Hematopoietic multipotent progenitor cell treated with erythropoietin and hydrocortisone succinate and interleukin-3 and kit ligand, for 17 days (in vitro differentiated cells): ENCODE data around the gene SLC24A3.

Experiments used
- DNase-seq: peaks from one replicate; pipeline ENCODE4 v3.0.0-alpha.2; 2015; ENCODE audit warnings: low spot score

The SLC24A3 gene

GRCh38 chr20:19302714-19303113, 90.3 kb downstream of the SLC24A3 start:
- DNase-seq: no peak

- DNase-seq: no peak
These were observed 91.9 kb downstream of the SLC24A3 start for GRCh38 chr20:19304389-19304788.

GRCh38 chr20:19304886-19305415, 92.5 kb downstream of the SLC24A3 start:
- DNase-seq: no peak

DNA sequence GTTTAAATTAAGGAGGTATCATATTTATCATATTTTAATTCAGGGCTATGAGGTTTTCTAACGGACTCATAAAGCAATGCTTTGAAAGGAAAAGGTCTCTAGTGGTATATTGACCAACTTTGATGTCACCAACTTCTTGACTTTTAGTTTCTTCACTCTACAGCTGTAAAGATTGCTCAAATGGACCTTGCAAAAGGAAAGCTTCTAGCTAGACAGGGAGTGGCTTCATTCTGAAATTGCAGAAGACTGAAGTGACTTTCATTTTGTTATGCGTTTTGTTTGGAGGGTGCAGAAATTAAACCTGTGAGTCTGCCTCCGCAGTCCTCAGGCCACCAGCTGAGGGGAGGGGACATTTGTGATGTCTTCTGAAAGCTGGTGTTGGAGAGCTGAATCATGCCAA, 95.7 kb downstream of the SLC24A3 start:
- no peak for DNase-seq

GRCh38 chr20:19310541-19310940, 98.1 kb downstream of the SLC24A3 start:
- DNase-seq: no peak

GRCh38 chr20:19313342-19314069, 101.1 kb downstream of the SLC24A3 start:
- DNase-seq: no peak

GRCh38 chr20:19314621-19315020, 102.2 kb downstream of the SLC24A3 start:
- DNase-seq: no peak

DNA sequence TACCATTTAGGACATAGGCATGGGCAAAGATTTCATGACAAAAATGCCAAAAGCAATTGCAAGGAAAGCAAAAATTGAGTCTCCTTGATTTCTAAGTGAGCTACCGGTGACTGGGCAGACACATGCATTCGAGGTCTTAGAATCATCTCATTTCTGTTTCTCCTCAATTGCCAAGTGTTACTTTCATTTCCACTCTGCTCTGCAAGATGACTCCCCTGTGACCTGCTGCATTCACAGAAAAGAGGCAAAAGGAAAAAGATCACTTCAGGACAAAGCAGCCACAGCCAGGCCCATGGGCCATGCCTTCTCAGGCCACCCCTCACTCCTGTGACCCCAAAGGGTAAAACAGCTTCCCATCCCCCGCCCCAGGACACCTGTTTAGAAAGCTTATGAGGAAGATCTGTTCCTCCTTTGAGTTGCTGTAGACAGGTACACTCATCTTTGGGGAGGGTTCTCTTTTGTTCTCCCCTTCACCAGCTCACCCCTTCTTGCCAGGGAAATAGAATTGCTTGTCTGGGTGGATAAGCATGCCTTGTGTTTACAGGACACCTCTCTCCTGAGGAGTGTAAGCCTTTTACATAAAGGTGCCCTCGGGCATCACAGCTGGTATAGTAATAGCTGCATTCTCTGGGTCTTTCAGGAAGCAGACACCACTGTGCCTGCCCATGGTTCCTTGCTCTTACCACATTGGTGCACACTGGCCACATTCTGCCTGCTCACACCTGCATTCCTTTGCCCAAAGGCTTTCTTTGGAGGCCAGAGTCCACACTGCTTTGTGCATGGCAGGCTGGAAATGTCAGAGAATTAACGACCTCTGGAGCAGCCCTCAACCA, 105.0 kb downstream of the SLC24A3 start:
- no peak for DNase-seq

DNA sequence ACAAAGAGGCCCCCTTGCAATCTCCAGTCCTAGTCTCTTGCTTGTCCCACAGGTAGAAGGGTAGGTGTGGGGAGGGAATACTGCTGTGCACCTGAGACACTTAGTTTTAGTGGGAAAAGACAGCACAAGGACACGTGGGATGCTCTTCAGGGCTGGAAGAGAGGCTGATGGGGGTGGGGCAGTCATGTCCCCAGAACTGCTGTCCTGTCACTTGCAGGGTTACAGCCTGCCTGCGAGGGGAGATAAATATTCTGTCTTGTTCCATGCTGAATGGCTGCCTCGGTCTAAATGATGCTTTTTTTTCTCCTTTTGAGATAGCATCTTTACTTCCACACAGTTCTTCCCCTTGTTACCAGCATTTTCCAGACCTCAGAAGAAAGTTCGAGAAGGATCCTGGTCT, 106.2 kb downstream of the SLC24A3 start:
- no peak for DNase-seq

GRCh38 chr20:19320005-19320404, 107.6 kb downstream of the SLC24A3 start:
- no peak for DNase-seq

DNA sequence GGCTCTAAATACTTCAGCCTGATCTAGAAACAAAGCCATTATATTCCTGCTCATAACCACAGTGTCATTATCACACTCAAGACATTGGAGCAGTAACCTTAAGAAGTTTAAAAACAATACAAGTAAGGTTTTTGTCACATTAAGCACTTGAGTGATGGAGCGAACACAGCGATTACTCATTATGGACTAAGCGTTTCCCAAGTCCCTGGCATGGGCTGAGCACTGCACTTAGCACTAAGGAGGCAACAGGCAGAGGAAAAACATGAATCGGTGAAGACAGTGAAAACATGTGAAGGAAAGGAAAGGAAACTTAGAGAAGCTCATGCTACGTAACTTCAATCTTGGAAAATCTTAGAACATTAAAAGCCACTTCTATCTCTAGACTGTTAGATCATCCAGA, 108.7 kb downstream of the SLC24A3 start:
- DNase-seq: no peak

DNA sequence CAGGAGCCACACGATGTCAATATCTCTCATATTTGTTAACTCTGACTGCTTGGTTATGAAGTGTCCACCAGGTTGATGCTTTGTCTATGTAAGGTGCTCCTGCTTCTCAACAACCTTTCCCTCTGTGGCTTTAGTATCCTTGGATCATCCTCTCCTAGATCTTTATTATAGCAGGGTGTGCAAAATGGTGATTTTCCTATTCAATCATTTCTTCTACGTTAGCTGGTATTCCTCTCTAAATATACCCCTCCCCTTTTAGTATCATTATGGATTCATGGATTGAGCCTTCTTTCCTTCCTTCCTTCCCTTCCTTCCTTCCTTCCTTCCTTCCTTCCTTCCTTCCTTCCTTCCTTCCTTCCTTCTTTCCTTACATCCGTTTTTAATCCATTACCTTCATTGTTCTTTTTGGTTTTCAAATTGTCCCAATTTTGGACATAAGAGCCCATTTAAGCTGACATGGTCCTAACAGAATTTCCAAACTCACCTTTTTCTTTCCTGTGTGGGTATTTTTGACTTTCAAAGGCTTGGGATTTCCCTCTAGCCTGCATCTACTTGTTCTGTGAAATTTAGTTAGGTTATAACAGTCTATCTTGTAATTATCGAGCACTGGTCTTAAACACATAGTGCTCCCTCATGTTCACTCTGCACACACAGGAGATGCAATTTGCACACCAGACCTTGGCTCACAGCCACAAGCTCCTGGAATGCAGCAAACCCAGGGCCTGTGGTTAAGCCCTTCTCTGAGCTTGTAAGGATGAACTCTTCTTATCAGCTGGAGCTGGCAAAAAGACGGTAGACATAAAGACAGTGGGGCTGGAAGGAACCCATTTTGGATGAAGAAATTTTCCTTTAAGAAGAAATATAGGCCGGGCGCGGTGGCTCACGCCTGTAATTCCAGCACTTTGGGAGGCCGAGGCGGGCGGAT, 109.9 kb downstream of the SLC24A3 start:
- no peak for DNase-seq

DNA sequence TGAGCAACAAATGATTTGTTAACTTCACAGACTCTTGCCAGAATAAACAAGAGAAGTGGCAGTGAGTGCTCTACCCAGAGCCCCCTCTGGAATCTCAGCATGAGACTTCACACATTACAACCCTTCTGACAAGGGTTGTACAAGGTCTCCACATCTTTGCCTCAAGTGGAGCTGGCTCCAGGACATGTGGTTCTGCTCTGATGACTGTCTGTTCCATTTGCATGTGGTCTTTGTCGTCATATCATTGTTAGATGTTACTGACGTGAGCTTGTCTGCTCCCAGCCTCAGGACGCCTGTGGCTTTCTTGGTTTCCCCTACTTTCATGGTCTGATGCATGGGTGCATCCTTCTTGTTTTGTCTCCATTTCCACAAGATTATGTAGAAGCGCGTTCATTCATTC, 115.0 kb downstream of the SLC24A3 start:
- no peak for DNase-seq

- DNase-seq: no peak
These were observed 116.2 kb downstream of the SLC24A3 start for GRCh38 chr20:19328676-19329075.

DNA sequence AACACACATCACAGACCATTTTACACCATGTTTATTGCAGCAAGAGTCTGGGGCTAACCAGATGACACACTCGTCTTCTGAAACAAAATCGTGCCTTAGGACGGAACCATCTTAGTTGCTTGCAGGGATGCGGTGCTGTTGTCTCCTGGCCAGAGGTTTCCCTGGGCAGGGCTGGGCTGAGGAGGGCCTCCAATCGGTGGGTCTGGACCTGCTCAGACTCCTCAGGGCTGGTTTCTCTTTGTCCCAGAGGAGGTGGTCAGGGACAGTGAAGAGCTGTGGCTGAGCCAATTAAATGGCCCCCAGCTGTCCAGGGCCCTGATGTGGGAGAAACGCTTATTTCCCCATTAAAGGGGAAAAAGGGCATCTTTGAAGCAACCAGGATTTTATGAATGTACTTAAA, 117.6 kb downstream of the SLC24A3 start:
- DNase-seq: no peak

DNA sequence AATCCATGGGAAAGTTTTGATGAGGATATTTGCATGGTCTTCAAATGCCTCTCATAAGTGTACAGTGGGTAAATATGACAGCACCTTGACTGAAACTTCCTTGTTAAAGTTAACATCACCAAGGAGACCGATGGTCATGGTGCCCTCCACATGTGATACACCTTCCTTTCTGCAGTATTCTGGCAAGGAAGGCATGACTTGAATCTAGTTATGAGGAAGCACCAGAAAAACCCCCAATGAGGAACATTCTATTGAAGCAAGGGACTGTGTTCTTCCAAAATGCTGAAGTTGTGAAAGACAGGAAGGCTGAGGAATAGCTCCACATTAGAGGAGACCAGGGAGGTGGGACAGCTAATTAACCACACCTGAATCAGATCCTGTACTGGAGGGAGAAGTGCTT, 118.3 kb downstream of the SLC24A3 start:
- no peak for DNase-seq

DNA sequence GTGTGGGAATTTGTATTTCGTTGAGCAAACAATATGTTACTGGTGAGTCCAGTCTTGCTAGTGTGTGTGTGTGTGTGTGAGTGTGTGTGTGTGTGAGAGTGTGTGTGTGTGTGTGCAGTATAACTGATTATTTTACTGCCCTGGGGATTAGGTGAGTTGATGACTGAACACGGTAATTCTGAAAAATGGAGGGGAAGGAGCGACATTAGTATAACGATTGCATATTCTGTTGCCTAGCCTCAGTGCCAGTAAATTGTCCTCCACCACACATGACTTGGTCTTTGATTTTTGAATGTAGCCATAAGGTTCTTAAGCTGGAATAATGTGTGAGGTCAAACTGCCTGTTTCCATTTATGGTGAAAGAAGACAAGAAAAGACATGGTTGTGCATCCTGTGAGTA, 121.1 kb downstream of the SLC24A3 start:
- no peak for DNase-seq

DNA sequence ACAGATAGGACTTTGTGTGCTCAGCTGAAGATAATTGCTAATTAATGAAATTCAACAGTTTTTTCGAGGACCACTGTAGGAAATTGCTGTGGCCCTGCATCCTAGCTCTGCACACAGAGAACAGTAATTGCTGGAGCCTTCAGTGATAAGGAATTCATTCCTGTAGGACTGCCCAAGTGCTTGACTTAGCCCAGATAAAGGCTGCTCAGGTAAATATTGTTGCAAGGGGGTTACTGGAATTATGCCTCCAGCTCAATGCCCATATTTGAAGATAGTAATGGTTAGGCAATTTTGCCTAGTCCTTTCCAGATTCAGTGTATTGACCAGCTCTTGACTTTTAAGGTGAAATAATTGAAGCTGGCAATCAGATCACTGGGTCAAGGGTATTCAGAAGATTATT, 122.9 kb downstream of the SLC24A3 start:
- DNase-seq: no peak

DNA sequence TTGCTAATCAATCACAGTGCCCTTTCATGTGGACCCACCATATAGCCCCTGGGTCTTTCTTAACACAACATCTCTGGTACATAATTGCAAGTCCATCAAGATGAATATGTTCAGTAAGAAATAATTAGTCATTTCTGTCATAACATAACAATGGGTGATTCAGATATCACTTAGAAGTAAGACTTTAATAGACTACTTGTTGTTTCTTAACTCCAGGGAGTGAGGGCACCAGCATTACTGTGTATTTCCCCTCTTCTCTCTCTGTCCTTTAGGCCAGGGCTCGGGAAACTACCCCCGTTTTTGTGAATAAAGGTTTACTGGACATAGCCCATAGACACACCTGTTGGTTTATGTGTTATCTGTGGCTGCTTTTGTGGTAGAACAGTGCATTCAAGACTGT, 123.5 kb downstream of the SLC24A3 start:
- no peak for DNase-seq

DNA sequence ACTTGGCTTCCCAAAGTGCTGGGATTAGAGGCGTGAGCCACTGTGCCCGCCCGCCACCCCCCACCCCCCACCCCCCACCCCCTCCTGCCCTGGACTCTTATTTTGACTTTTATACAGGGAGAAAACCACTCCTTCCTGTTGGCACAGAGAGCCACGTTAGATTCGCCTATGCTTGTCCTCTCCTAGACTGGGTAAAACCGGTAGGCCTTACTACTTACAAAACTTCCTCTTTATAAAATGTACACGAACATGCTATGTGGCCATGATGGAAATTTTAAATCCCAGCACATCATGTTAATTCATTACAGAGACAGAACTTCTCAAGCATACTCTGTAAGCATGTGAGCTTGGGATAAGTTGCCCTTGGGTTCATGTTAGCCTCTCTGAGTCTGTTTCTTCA, 124.2 kb downstream of the SLC24A3 start:
- DNase-seq: no peak

DNA sequence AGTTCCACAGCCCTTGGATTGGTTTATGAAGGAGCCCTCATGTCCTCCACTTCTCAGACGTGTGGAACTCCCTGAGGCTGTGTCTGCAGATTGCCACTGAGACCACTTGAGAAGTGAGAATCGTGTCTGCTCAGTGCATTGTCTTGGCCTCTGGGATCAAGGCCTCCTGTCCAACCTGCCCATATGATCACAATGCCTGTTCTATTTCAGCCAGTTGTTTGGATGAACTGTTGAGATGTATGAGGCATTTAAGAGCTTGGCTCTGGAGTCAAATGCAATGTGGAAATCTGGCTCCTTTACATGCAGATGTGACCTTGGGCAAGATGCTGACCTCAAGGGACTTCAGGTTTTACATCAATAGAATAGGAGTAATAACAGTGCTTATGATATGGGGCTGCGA, 125.9 kb downstream of the SLC24A3 start:
- DNase-seq: no peak

GRCh38 chr20:19338960-19339359, 126.5 kb downstream of the SLC24A3 start:
- no peak for DNase-seq
